H9 (cell line): ENCODE data around the gene TMEM181. TPM values are rescaled to one million over a fixed set of nuclear protein-coding genes. Genes with fewer than 3 reads are reported as not detected.

Experiments used
- DNase-seq: peaks from one replicate; pipeline ENCODE4 v3.0.0-alpha.2; 2017
- H2AFZ ChIP-seq: one replicate; pipeline ENCODE4 v1.6.1; 2013; ENCODE audit warnings: mild to moderate bottlenecking, low read length, control low read depth, moderate library complexity
- H2AK5ac ChIP-seq: 2 replicates; pipeline ENCODE4 v1.6.1; 2013; ENCODE audit warnings: low read length, control low read depth, mixed read lengths; ENCODE audit not compliant: insufficient read length
- H2BK120ac ChIP-seq: one replicate; pipeline ENCODE4 v1.6.1; 2013; ENCODE audit warnings: low read depth, mild to moderate bottlenecking, low read length, control low read depth, inconsistent platforms; ENCODE audit not compliant: poor library complexity, severe bottlenecking
- H2BK12ac ChIP-seq: 2 replicates; pipeline ENCODE4 v1.6.1; 2013; ENCODE audit warnings: low read length, control low read depth, mixed read lengths, low read depth; ENCODE audit not compliant: insufficient read length
- H2BK15ac ChIP-seq: 2 replicates; pipeline ENCODE4 v1.6.1; 2013; ENCODE audit warnings: low read depth, low read length, control low read depth
- H2BK20ac ChIP-seq: one replicate; pipeline ENCODE4 v1.6.1; 2013; ENCODE audit warnings: low read depth, mild to moderate bottlenecking, low read length, control low read depth, inconsistent platforms; ENCODE audit not compliant: poor library complexity, severe bottlenecking
- H2BK5ac ChIP-seq: 2 replicates; pipeline ENCODE4 v1.6.1; 2013; ENCODE audit warnings: low read length, control low read depth, mixed read lengths; ENCODE audit not compliant: insufficient read length
- H3K14ac ChIP-seq: 2 replicates; pipeline ENCODE4 v1.6.1; 2013; ENCODE audit warnings: low read length, control low read depth; ENCODE audit not compliant: insufficient read depth
- H3K18ac ChIP-seq: 2 replicates; pipeline ENCODE4 v1.6.1; 2013; ENCODE audit warnings: low read depth, mild to moderate bottlenecking, mixed read lengths, low read length, control low read depth; ENCODE audit not compliant: insufficient read length
- H3K23ac ChIP-seq: 2 replicates; pipeline ENCODE4 v1.6.1; 2013; ENCODE audit warnings: low read length, control low read depth, mixed read lengths, low read depth; ENCODE audit not compliant: insufficient read length
- H3K23me2 ChIP-seq: 2 replicates; pipeline ENCODE4 v1.6.1; 2013; ENCODE audit warnings: low read depth, mild to moderate bottlenecking, mixed read lengths, low read length, control low read depth; ENCODE audit not compliant: insufficient read length, poor library complexity, severe bottlenecking
- H3K27ac ChIP-seq: 2 replicates; pipeline ENCODE4 v1.5.1; 2013; ENCODE audit warnings: low read length, control low read depth, mixed read lengths, low read depth; ENCODE audit not compliant: insufficient read length
- H3K27me3 ChIP-seq: 2 replicates; pipeline ENCODE4 v1.6.1; 2013; ENCODE audit warnings: low read length, control low read depth, inconsistent platforms; ENCODE audit not compliant: insufficient read depth
- H3K4ac ChIP-seq: 2 replicates; pipeline ENCODE4 v1.6.1; 2013; ENCODE audit warnings: low read depth, mild to moderate bottlenecking, control low read depth, inconsistent platforms, low read length, moderate library complexity
- H3K4me1 ChIP-seq: 2 replicates; pipeline ENCODE4 v1.6.1; 2013; ENCODE audit warnings: low read length, control low read depth, inconsistent platforms; ENCODE audit not compliant: insufficient read depth
- H3K4me2 ChIP-seq: 2 replicates; pipeline ENCODE4 v1.6.1; 2013; ENCODE audit warnings: low read length, control low read depth, mixed read lengths; ENCODE audit not compliant: insufficient read length, insufficient read depth
- H3K56ac ChIP-seq: 2 replicates; pipeline ENCODE4 v1.6.1; 2013; ENCODE audit warnings: low read depth, mild to moderate bottlenecking, mixed read lengths, low read length, control low read depth; ENCODE audit not compliant: insufficient read length
- H3K79me1 ChIP-seq: 2 replicates; pipeline ENCODE4 v1.6.1; 2013; ENCODE audit warnings: low read depth, mild to moderate bottlenecking, moderate library complexity, low read length, control low read depth, inconsistent platforms; ENCODE audit not compliant: insufficient read depth, poor library complexity, severe bottlenecking
- H3K79me2 ChIP-seq: 2 replicates; pipeline ENCODE4 v1.6.1; 2013; ENCODE audit warnings: low read length, control low read depth, inconsistent platforms; ENCODE audit not compliant: insufficient read depth
- H3K9ac ChIP-seq: 2 replicates; pipeline ENCODE4 v1.6.1; 2013; ENCODE audit warnings: low read length, control low read depth, mixed read lengths; ENCODE audit not compliant: insufficient read length; ENCODE audit errors: extremely low read depth
- H3K9me3 ChIP-seq: one replicate; pipeline ENCODE4 v1.6.1; 2013; ENCODE audit warnings: low read depth, low read length, inconsistent platforms; ENCODE audit not compliant: control insufficient read depth
- H3T11ph ChIP-seq: one replicate; pipeline ENCODE4 v1.6.1; 2013; ENCODE audit warnings: mild to moderate bottlenecking, low read length, control low read depth, inconsistent platforms
- H4K20me1 ChIP-seq: one replicate; pipeline ENCODE4 v1.6.1; 2013; ENCODE audit not compliant: control insufficient read depth, insufficient read length, insufficient read depth
- H4K5ac ChIP-seq: 2 replicates; pipeline ENCODE4 v1.6.1; 2013; ENCODE audit warnings: low read depth, mild to moderate bottlenecking, mixed read lengths, low read length, control low read depth; ENCODE audit not compliant: insufficient read length
- H4K8ac ChIP-seq: replicated peaks from 2 replicates; pipeline ENCODE4 v1.6.1; 2013; ENCODE audit warnings: low read length, control low read depth, mixed read lengths, low read depth; ENCODE audit not compliant: insufficient read length
- H4K91ac ChIP-seq: 2 replicates; pipeline ENCODE4 v1.6.1; 2013; ENCODE audit warnings: low read depth, mild to moderate bottlenecking, moderate library complexity, mixed read lengths, low read length, control low read depth; ENCODE audit not compliant: insufficient read length
- H3K27ac Mint-ChIP-seq, 3 experiments: 2 replicates in 2 of 3; 3 replicates in 1 of 3; pipeline ENCODE4 v1.8.0; 2020 to 2021; ENCODE audit warnings: mixed read lengths in 3 of 3, mild to moderate bottlenecking in 1 of 3, moderate library complexity in 1 of 3
- H3K27me3 Mint-ChIP-seq: 2 replicates; pipeline ENCODE4 v1.8.0; 2021; ENCODE audit warnings: low read depth, mild to moderate bottlenecking, moderate library complexity, mixed read lengths
- H3K36me3 Mint-ChIP-seq, 3 experiments: 2 replicates in 2 of 3; 3 replicates in 1 of 3; pipeline ENCODE4 v1.8.0; 2020 to 2021; ENCODE audit warnings: low read depth in 3 of 3, mixed read lengths in 3 of 3; ENCODE audit not compliant: insufficient read depth in 1 of 3
- H3K4me1 Mint-ChIP-seq, 2 experiments: 2 replicates each; pipeline ENCODE4 v1.8.0; 2020; ENCODE audit warnings: mixed read lengths in 2 of 2
- H3K4me3 Mint-ChIP-seq, 2 experiments: 2 replicates in 1 of 2; 3 replicates in 1 of 2; pipeline ENCODE4 v1.8.0; 2020 to 2021; ENCODE audit warnings: mild to moderate bottlenecking in 2 of 2, mixed read lengths in 2 of 2, moderate library complexity in 1 of 2
- H3K9me3 Mint-ChIP-seq, 2 experiments: 2 replicates in 1 of 2; 3 replicates in 1 of 2; pipeline ENCODE4 v1.8.0; 2020; ENCODE audit warnings: mild to moderate bottlenecking in 2 of 2, mixed read lengths in 2 of 2, moderate library complexity in 1 of 2
- CTCF ChIP-seq: fragments of 200-600 bp; sonication (generic); conservative IDR thresholded peaks from 3 replicates; pipeline ENCODE4 v1.8.0; 2021; ENCODE audit warnings: antibody characterized with exemption, mild to moderate bottlenecking
- WGBS: extraction: QIAGEN DNeasy Blood & Tissue Kit; methylation state at CpG from one replicate; pipeline ENCODE4 v1.1.7; 2013; ENCODE audit warnings: missing lambda C conversion rate, low lambda C conversion rate, mixed read lengths; ENCODE audit not compliant: insufficient read length; ENCODE audit errors: extremely low coverage; 5-methylcytosine and 5-hydroxymethylcytosine counted together
- total RNA-seq: library from RNA; stranded (reverse); gene quantifications from 2 replicates; pipeline ENCODE4 v1.2.1, GENCODE V29; 2021

Gene TMEM181
- total RNA-seq, 1 experiment from 2014 or later = 24.4 TPM

GRCh38 chr6:158603261-158604047 lies 43.6 kb downstream of the TMEM181 start:
- Histone ChIP-seq H4K5ac (no peak overlapping the region), H3K56ac (no peak overlapping the region), H3K4me1 (no peaks in the 10 kb centered on the region), H3K27me3 (no peaks in the 10 kb centered on the region), H3K18ac (no peak overlapping the region), H3T11ph (no peak overlapping the region), H2BK15ac (no peak overlapping the region), H2AK5ac (no peak overlapping the region), H3K4ac (no peak overlapping the region), H4K91ac (no peak overlapping the region), H3K79me2 (0 out of 2 replicates have a peak, but pooled peaks cover 2% of the 10 kb centered on the region), H3K23me2 (no peaks in the 10 kb centered on the region), H3K14ac (no peak overlapping the region), H2BK20ac (no peak overlapping the region), H3K9ac (no peak overlapping the region), H2BK5ac (no peak overlapping the region), H3K23ac (no peak overlapping the region), H2BK120ac (no peak overlapping the region), H3K79me1 (no peaks in the 10 kb centered on the region), H4K8ac (no peak overlapping the region), H2BK12ac (no peak overlapping the region), H3K9me3 (no peaks in the 10 kb centered on the region), H4K20me1 (no peaks in the 10 kb centered on the region), H3K27ac (no peak overlapping the region), H2AFZ (no peak overlapping the region), H3K4me2 (no peak overlapping the region)
- no peaks in the 10 kb centered on the region; a peak in 1 of 4 replicates for H3K4me1 Mint-ChIP-seq
- DNase-seq = no peak
- peaks cover 17 to 57% (median 50%) of the 10 kb centered on the region in 3 experiments for H3K36me3 Mint-ChIP-seq
- H3K4me3 Mint-ChIP-seq = no peak overlapping the region
- H3K27ac Mint-ChIP-seq = peak overlapping the region in 1 of 3 experiments; percentile 29; a peak in 2 of 7 replicates
- H3K27me3 Mint-ChIP-seq = no peaks in the 10 kb centered on the region
- no peaks in the 10 kb centered on the region for H3K9me3 Mint-ChIP-seq
- no CpG with 5 or more reads among the region's 15 CpGs for WGBS
- no peak for TF ChIP-seq CTCF
